Tibial nerve (tissue), 4 donors: ENCODE results near the gene ALDH1A3. TPM values are rescaled to one million over a fixed set of nuclear protein-coding genes. Genes with fewer than 3 reads are reported as not detected.

Experiments
- DNase-seq, 2 donors: peaks; one replicate each; pipeline ENCODE4 v3.0.0-alpha.2; 2019; ENCODE audit warnings: low spot score in 2 of 2
- H3K27ac ChIP-seq, 4 donors: fragments of 200-600 bp; sonication (generic) in 3 of 4; one replicate each; pipeline ENCODE4 v1.5.1; 2017 to 2019; ENCODE audit warnings: mild to moderate bottlenecking in 1 of 4
- H3K27me3 ChIP-seq, 2 donors: fragments of 200-600 bp; sonication (generic) in 1 of 2; one replicate each; pipeline versions ENCODE4 v1.5.1 to v1.6.0; 2017 to 2019
- H3K36me3 ChIP-seq, 3 donors: fragments of 200-600 bp; sonication (generic); one replicate each; pipeline ENCODE4 v1.5.1; 2018 to 2019
- H3K4me1 ChIP-seq, 4 donors: fragments of 200-600 bp; sonication (generic) in 3 of 4; one replicate each; pipeline ENCODE4 v1.5.1; 2017 to 2019
- H3K4me3 ChIP-seq, 4 donors: fragments of 200-600 bp; sonication (generic) in 3 of 4; one replicate each; pipeline ENCODE4 v1.5.1; 2017 to 2019; ENCODE audit warnings: mild to moderate bottlenecking in 1 of 4, moderate library complexity in 1 of 4
- H3K9me3 ChIP-seq, 4 donors: fragments of 200-600 bp; sonication (generic) in 3 of 4; one replicate each; pipeline ENCODE4 v1.5.1; 2017 to 2019
- CTCF ChIP-seq, 5 experiments: fragments of 200-600 bp in 3 of 5; fragments of 450-650 bp in 2 of 5; sonication (generic) in 3 of 5; IDR thresholded peaks; one replicate each; pipeline ENCODE4 v1.5.1; 2016 to 2019; ENCODE audit warnings: antibody characterized with exemption in 5 of 5, mild to moderate bottlenecking in 3 of 5, moderate library complexity in 2 of 5
- EP300 ChIP-seq, 2 donors: sonication (generic); formaldehyde crosslinking; IDR thresholded peaks; one replicate each; pipeline ENCODE4 v1.6.1; 2017; ENCODE audit warnings: antibody characterized with exemption in 2 of 2, mild to moderate bottlenecking in 1 of 2
- POLR2A ChIP-seq, 2 donors: fragments of 450-650 bp; IDR thresholded peaks; one replicate each; pipeline ENCODE4 v1.6.1; 2017; ENCODE audit warnings: antibody characterized with exemption in 2 of 2, mild to moderate bottlenecking in 2 of 2, moderate library complexity in 2 of 2
- WGBS, 2 donors: methylation state at CpG; one replicate each; pipeline ENCODE4 v1.1.5; 2018; 5-methylcytosine and 5-hydroxymethylcytosine counted together
- total RNA-seq, 4 donors: library from RNA; depleted of rRNA; stranded (reverse); fragments of >200 nt; gene quantifications; one replicate each; pipeline ENCODE4 v1.1.0, GENCODE V29; 2016

The ALDH1A3 gene
- 10 to 100 TPM; 30.6 to 69.6 (median 36.1) TPM for total RNA-seq

GRCh38 chr15:100879464-100880138, at the start of gene ALDH1A3:
Gene ALDH1A3 (plus strand): TSS chr15:100879831. CDS start chr15:100879908, 77 bp downstream.
- Histone ChIP-seq H3K9me3 (no peaks in the 10 kb centered on the region), H3K27me3 (peaks cover 0 to 29% of the 10 kb centered on the region in 2 donors), H3K4me3 (peak within 1 kb of the TSS; percentile 38 to 66 (median 48)), H3K27ac (peak within 1 kb of the TSS in 3 of 4 donors; percentile 40 to 73 (median 56)), H3K4me1 (peaks cover 0 to 17% (median 2%) of the 10 kb centered on the region in 4 donors), H3K36me3 (no peaks in the 10 kb centered on the region)
- peak; percentile 30 to 51 for TF ChIP-seq POLR2A (IDR thresholded peaks at IDR 0.05)
- TF ChIP-seq EP300 (IDR thresholded peaks at IDR 0.05) = no peak
- DNase-seq = peak in 1 of 2 donors; percentile 35
- 0% methylated on average over 18 of the region's 93 CpGs; no CpG with 5 or more reads in 1 of the 2 donors for WGBS, 2 donors

GRCh38 chr15:100831467-100831866, 48.2 kb upstream of the ALDH1A3 start:
- Histone ChIP-seq H3K27me3 (no peaks in the 10 kb centered on the region), H3K27ac (no peak overlapping the region), H3K4me3 (no peak overlapping the region), H3K36me3 (no peaks in the 10 kb centered on the region), H3K9me3 (peaks cover 0 to 7% (median 0%) of the 10 kb centered on the region in 4 donors), H3K4me1 (no peaks in the 10 kb centered on the region)
- no peak for DNase-seq
- WGBS, 2 donors = 79 to 80% methylated on average over 5 of the region's 5 CpGs
- no peak for TF ChIP-seq CTCF (IDR thresholded peaks at IDR 0.05)
- no peak for TF ChIP-seq POLR2A (IDR thresholded peaks at IDR 0.05)
- TF ChIP-seq EP300 (IDR thresholded peaks at IDR 0.05) = no peak

GRCh38 chr15:100832149-100832942, 47.3 kb upstream of the ALDH1A3 start:
- Histone ChIP-seq H3K4me1 (no peaks in the 10 kb centered on the region), H3K4me3 (no peak overlapping the region), H3K27ac (no peak overlapping the region), H3K27me3 (no peaks in the 10 kb centered on the region), H3K9me3 (peaks cover 0 to 6% (median 0%) of the 10 kb centered on the region in 4 donors), H3K36me3 (no peaks in the 10 kb centered on the region)
- no peak for TF ChIP-seq CTCF (IDR thresholded peaks at IDR 0.05)
- no peak for TF ChIP-seq POLR2A (IDR thresholded peaks at IDR 0.05)
- TF ChIP-seq EP300 (IDR thresholded peaks at IDR 0.05) = no peak
- 91 to 94% methylated on average over 9 of the region's 9 CpGs for WGBS, 2 donors
- DNase-seq = no peak

GRCh38 chr15:100833417-100834389, 45.9 kb upstream of the ALDH1A3 start:
- no peak overlapping the region for H3K27ac ChIP-seq
- 54 to 67% methylated on average over 11 of the region's 11 CpGs for WGBS, 2 donors
- TF ChIP-seq CTCF (IDR thresholded peaks at IDR 0.05) (no peak), EP300 (IDR thresholded peaks at IDR 0.05) (no peak), POLR2A (IDR thresholded peaks at IDR 0.05) (no peak)

GRCh38 chr15:100834731-100835130, 44.9 kb upstream of the ALDH1A3 start:
- no peaks in the 10 kb centered on the region for H3K9me3 ChIP-seq
- WGBS, 2 donors = 67 to 73% methylated on average over 3 of the region's 3 CpGs
- TF ChIP-seq CTCF (IDR thresholded peaks at IDR 0.05) (no peak), POLR2A (IDR thresholded peaks at IDR 0.05) (no peak), EP300 (IDR thresholded peaks at IDR 0.05) (no peak)
- no peak overlapping the region for H3K27ac ChIP-seq
- H3K4me1 ChIP-seq = no peaks in the 10 kb centered on the region
- DNase-seq = no peak
- H3K36me3 ChIP-seq = no peaks in the 10 kb centered on the region
- no peaks in the 10 kb centered on the region for H3K27me3 ChIP-seq
- H3K4me3 ChIP-seq = no peak overlapping the region

More at GRCh38 chr15:100833417-100834389, 45.9 kb upstream of the ALDH1A3 start:
- H3K9me3 ChIP-seq = no peaks in the 10 kb centered on the region
- no peak for DNase-seq
- no peaks in the 10 kb centered on the region for H3K27me3 ChIP-seq
- H3K36me3 ChIP-seq = no peaks in the 10 kb centered on the region
- H3K4me1 ChIP-seq = no peaks in the 10 kb centered on the region
- H3K4me3 ChIP-seq = no peak overlapping the region
